A549 treated with AZD2906 at 1 μM for 4 hours (cell line): ENCODE data around the gene CCNB3. TPM values are rescaled to one million over a fixed set of nuclear protein-coding genes. Genes with fewer than 3 reads are reported as not detected.

Experiments used
- total RNA-seq: library from RNA; stranded (reverse); fragments of 200-300 nt; extraction: Qiagen RNA extraction; gene quantifications from 5 replicates; pipeline ENCODE4 v1.2.3, GENCODE V29; 2022

Gene CCNB3
- 0.29 to 0.81 TPM (median 0.67 TPM) in 5 replicates for total RNA-seq

GRCh38 chrX:50204364-50204899, at the start of gene CCNB3:
Gene CCNB3 (plus strand): TSS chrX:50204765. CDS start chrX:50285164, 80,399 bp downstream.

GRCh38 chrX:50200907-50201306, 3.7 kb upstream of the CCNB3 start, which contains the start of gene AKAP4:
Gene AKAP4 (minus strand): TSS chrX:50201007. CDS start chrX:50200889, 118 bp downstream.

Other genes with a start within 250 kb of the CCNB3 start
- 0.14 TPM in 1 of 5 replicates, not detected in the others for gene AKAP4, start 3.8 kb upstream of the CCNB3 start, total RNA-seq